ENCODE data around the gene SNCA.

- TF ChIP-seq POLR2A (IDR thresholded peaks at IDR 0.05; ENCODE audit: control extremely low read depth in 1 of 2, low read depth in 2 of 2, low read length in 2 of 2) (no peak), CTCF (IDR thresholded peaks at IDR 0.05; ENCODE audit: control extremely low read depth in 1 of 3, insufficient read depth in 1 of 3, low read depth in 1 of 3, low read length in 3 of 3) (no peak), BACH1 (IDR thresholded peaks at IDR 0.05; ENCODE audit: low read length) (no peak), KDM1A (IDR thresholded peaks at IDR 0.05; ENCODE audit: borderline replicate concordance, low read length) (no peak), JUND (IDR thresholded peaks at IDR 0.05; ENCODE audit: low read length) (no peak), TCF12 (IDR thresholded peaks at IDR 0.05; ENCODE audit: low read depth, low read length) (no peak), MAFK (IDR thresholded peaks at IDR 0.05; ENCODE audit: low read depth, low read length) (no peak), USF2 (IDR thresholded peaks at IDR 0.05; ENCODE audit: low read length) (no peak)
These were observed 162.0 kb downstream of the SNCA start for GRCh38 chr4:89674876-89675459.
